H1 (cell line): Measurements from ENCODE around the gene NEURL1B. TPM values are rescaled to one million over a fixed set of nuclear protein-coding genes. Genes with fewer than 3 reads are reported as not detected.

Experiments
- CTCF ChIA-PET: fragments of 300-600 bp; sonication (Branson Sonifier 250); formaldehyde crosslinking; loops from one replicate; lab custom pipeline; 2021; ENCODE audit not compliant: partially characterized antibody; lab: Charles Lee
- POLR2A ChIA-PET: fragments of 300-600 bp; sonication (Branson Sonifier 250); formaldehyde crosslinking; loops from one replicate; lab custom pipeline; 2021; ENCODE audit warnings: inconsistent platforms; ENCODE audit not compliant: partially characterized antibody; lab: Charles Lee
- DNase-seq, 2 experiments: peaks; one replicate each; pipeline versions ENCODE4 v3.0.0 to v3.0.0-alpha.2; 2010 to 2022; ENCODE audit warnings: low spot score in 2 of 2, low read depth in 1 of 2, mixed read lengths in 1 of 2
- FAIRE-seq: peaks from 2 replicates; lab custom pipeline; 2011; peaks lifted over from hg19 to GRCh38; lab: Jason Lieb, UNC
- H2AFZ ChIP-seq: 2 replicates; pipeline ENCODE4 v1.8.1; 2012; ENCODE audit warnings: low read length, inconsistent platforms
- H2AK5ac ChIP-seq: 2 replicates; pipeline ENCODE4 v1.6.1; 2013; ENCODE audit warnings: low read depth, low read length
- H2BK120ac ChIP-seq: replicated peaks from 2 replicates; pipeline ENCODE3; 2013; ENCODE audit warnings: low read depth, low read length, inconsistent platforms
- H2BK12ac ChIP-seq: 2 replicates; pipeline ENCODE4 v1.6.1; 2013; ENCODE audit warnings: low read depth, low read length
- H2BK15ac ChIP-seq: 2 replicates; pipeline ENCODE4 v1.6.1; 2013; ENCODE audit warnings: low read length
- H2BK20ac ChIP-seq: 2 replicates; pipeline ENCODE4 v1.6.1; 2013; ENCODE audit warnings: low read length
- H2BK5ac ChIP-seq: 2 replicates; pipeline ENCODE4 v1.6.1; 2013; ENCODE audit warnings: low read depth, low read length
- H3K14ac ChIP-seq: 2 replicates; pipeline ENCODE4 v1.6.1; 2013; ENCODE audit warnings: inconsistent platforms; ENCODE audit not compliant: insufficient read length
- H3K18ac ChIP-seq: 2 replicates; pipeline ENCODE4 v1.6.1; 2013; ENCODE audit warnings: low read length; ENCODE audit errors: extremely low read depth
- H3K23ac ChIP-seq: 2 replicates; pipeline ENCODE4 v1.6.1; 2013; ENCODE audit warnings: inconsistent platforms; ENCODE audit not compliant: insufficient read length
- H3K23me2 ChIP-seq: 2 replicates; pipeline ENCODE4 v1.6.1; 2013; ENCODE audit warnings: low read depth, low read length
- H3K27ac ChIP-seq: 2 replicates; pipeline ENCODE4 v1.6.1; 2011; ENCODE audit warnings: low read depth, low read length, inconsistent platforms
- H3K27me3 ChIP-seq, 4 experiments: replicated peaks in 1 of 4; 1 replicate in 1 of 4; 2 replicates in 3 of 4; pipeline versions ENCODE4 v1.6.1 to v1.8.1; 2011 to 2013; ENCODE audit warnings: low read length in 3 of 4, mild to moderate bottlenecking in 3 of 4, inconsistent platforms in 2 of 4, mixed read lengths in 2 of 4, moderate library complexity in 1 of 4; ENCODE audit not compliant: control insufficient read depth in 3 of 4, insufficient read depth in 3 of 4; ENCODE audit errors: extremely low read depth in 1 of 4
- H3K36me3 ChIP-seq, 4 experiments: 2 replicates each; pipeline versions ENCODE4 v1.6.1 to v1.8.1; 2011 to 2013; ENCODE audit warnings: mild to moderate bottlenecking in 4 of 4, low read length in 3 of 4, moderate library complexity in 2 of 4, control low read depth in 1 of 4, inconsistent platforms in 1 of 4; ENCODE audit not compliant: insufficient read depth in 4 of 4, control insufficient read depth in 2 of 4
- H3K4ac ChIP-seq: replicated peaks from 2 replicates; pipeline ENCODE3; 2013; ENCODE audit warnings: low read length, low read depth, mixed read lengths, inconsistent platforms; ENCODE audit not compliant: insufficient read length
- H3K4me1 ChIP-seq, 4 experiments: replicated peaks in 1 of 4; 1 replicate in 1 of 4; 2 replicates in 3 of 4; pipeline versions ENCODE4 v1.6.1 to v1.8.1; 2011 to 2013; ENCODE audit warnings: low read length in 3 of 4, inconsistent platforms in 2 of 4, mixed read lengths in 1 of 4; ENCODE audit not compliant: insufficient read depth in 4 of 4, control insufficient read depth in 3 of 4
- H3K4me2 ChIP-seq, 2 experiments: 2 replicates each; pipeline versions ENCODE4 v1.6.1 to v1.8.1; 2011 to 2013; ENCODE audit warnings: low read depth in 2 of 2, low read length in 2 of 2, control low read depth in 1 of 2, inconsistent platforms in 1 of 2, mild to moderate bottlenecking in 1 of 2; ENCODE audit not compliant: insufficient read depth in 1 of 2
- H3K4me3 ChIP-seq, 4 experiments: fragments of 200-600, 300-600 bp in 1 of 4; sonication (generic), shearing (Covaris generic), sonication (Bioruptor Twin) in 1 of 4; 2 replicates each; pipeline versions ENCODE4 v1.5.1 to v1.8.1; 2011 to 2016; ENCODE audit warnings: low read length in 4 of 4, low read depth in 3 of 4, control low read depth in 2 of 4, inconsistent platforms in 2 of 4, mild to moderate bottlenecking in 2 of 4, mixed read lengths in 1 of 4, moderate library complexity in 1 of 4; ENCODE audit not compliant: insufficient read depth in 2 of 4; ENCODE audit errors: extremely low read depth in 1 of 4
- H3K56ac ChIP-seq: replicated peaks from 2 replicates; pipeline ENCODE3; 2013; ENCODE audit warnings: low read depth, mild to moderate bottlenecking, mixed read lengths, low read length, inconsistent platforms; ENCODE audit not compliant: insufficient read length
- H3K79me1 ChIP-seq: 2 replicates; pipeline ENCODE4 v1.6.1; 2013; ENCODE audit warnings: low read depth, low read length, control low read depth
- H3K79me2 ChIP-seq, 2 experiments: 2 replicates each; pipeline versions ENCODE4 v1.6.1 to v1.8.1; 2012 to 2013; ENCODE audit warnings: low read length in 2 of 2, mild to moderate bottlenecking in 2 of 2, inconsistent platforms in 1 of 2; ENCODE audit not compliant: insufficient read depth in 2 of 2, control insufficient read depth in 1 of 2
- H3K9ac ChIP-seq, 4 experiments: replicated peaks in 1 of 4; 1 replicate in 1 of 4; 2 replicates in 3 of 4; pipeline versions ENCODE4 v1.6.1 to v1.8.1; 2011 to 2013; ENCODE audit warnings: low read depth in 3 of 4, low read length in 3 of 4, control low read depth in 2 of 4, mild to moderate bottlenecking in 2 of 4, moderate library complexity in 2 of 4, inconsistent platforms in 1 of 4; ENCODE audit errors: extremely low read depth in 1 of 4
- H3K9me3 ChIP-seq, 2 experiments: 2 replicates each; pipeline versions ENCODE4 v1.6.1 to v1.8.1; 2012 to 2013; ENCODE audit warnings: mild to moderate bottlenecking in 2 of 2, moderate library complexity in 2 of 2, control low read depth in 1 of 2, inconsistent platforms in 1 of 2, low read depth in 1 of 2, low read length in 1 of 2, mixed read lengths in 1 of 2; ENCODE audit not compliant: insufficient read depth in 2 of 2
- H4K20me1 ChIP-seq, 2 experiments: replicated peaks in 1 of 2; 2 replicates each; pipeline versions ENCODE3 to v1.8.1; 2011 to 2013; ENCODE audit warnings: inconsistent platforms in 2 of 2, low read length in 2 of 2, mild to moderate bottlenecking in 1 of 2; ENCODE audit not compliant: insufficient read depth in 2 of 2, control insufficient read depth in 1 of 2
- H4K5ac ChIP-seq: 2 replicates; pipeline ENCODE4 v1.6.1; 2013; ENCODE audit warnings: low read length, low read depth, mixed read lengths, inconsistent platforms; ENCODE audit not compliant: insufficient read length
- H4K8ac ChIP-seq: 2 replicates; pipeline ENCODE4 v1.8.0; 2013; ENCODE audit warnings: mild to moderate bottlenecking, moderate library complexity, low read length, inconsistent platforms; ENCODE audit not compliant: insufficient read depth; ENCODE audit errors: extremely low read depth
- H4K91ac ChIP-seq: replicated peaks from 2 replicates; pipeline ENCODE3; 2013; ENCODE audit warnings: low read length, mixed read lengths, inconsistent platforms; ENCODE audit not compliant: insufficient read length
- BRCA1 ChIP-seq: IDR thresholded peaks from 2 replicates; pipeline ENCODE4 v1.6.1; 2012; ENCODE audit warnings: low read depth, low read length, improper control_type of control experiment
- CBX8 ChIP-seq: fragments of 300-800, 300-1000 bp; sonication (generic); IDR thresholded peaks from 2 replicates; pipeline ENCODE4 v1.7.1; 2016; ENCODE audit warnings: low read depth, low read length, borderline replicate concordance
- EGR1 ChIP-seq: IDR thresholded peaks from 2 replicates; pipeline ENCODE4 v1.6.1; 2011; ENCODE audit warnings: low read depth, low read length, borderline replicate concordance
- GABPA ChIP-seq: IDR thresholded peaks from 2 replicates; pipeline ENCODE4 v1.6.1; 2011; ENCODE audit warnings: mild to moderate bottlenecking, low read length, moderate library complexity, borderline replicate concordance; ENCODE audit not compliant: insufficient read depth
- JUN ChIP-seq: IDR thresholded peaks from 2 replicates; pipeline ENCODE4 v1.6.1; 2011; ENCODE audit warnings: low read depth, mild to moderate bottlenecking, improper control_type of control experiment, low read length
- KDM1A ChIP-seq: fragments of 200-600, 300-600 bp; sonication (generic); IDR thresholded peaks from 2 replicates; pipeline ENCODE4 v1.7.1; 2016; ENCODE audit warnings: mild to moderate bottlenecking, low read length, borderline replicate concordance
- KDM5A ChIP-seq: fragments of 200-600 bp; IDR thresholded peaks from 2 replicates; pipeline ENCODE4 v1.7.1; 2012; ENCODE audit warnings: mild to moderate bottlenecking, low read length, inconsistent platforms, mixed read lengths
- MAFK ChIP-seq: IDR thresholded peaks from 2 replicates; pipeline ENCODE4 v1.6.1; 2012; ENCODE audit warnings: low read depth, mild to moderate bottlenecking, improper control_type of control experiment, low read length
- RAD21 ChIP-seq, 2 experiments: IDR thresholded peaks in 1 of 2; conservative IDR thresholded peaks in 1 of 2; 2 replicates each; pipeline ENCODE4 v1.6.1; 2011; ENCODE audit warnings: low read depth in 2 of 2, low read length in 2 of 2, improper control_type of control experiment in 1 of 2, inconsistent platforms in 1 of 2, mild to moderate bottlenecking in 1 of 2, moderate library complexity in 1 of 2
- RBBP5 ChIP-seq: IDR thresholded peaks from 2 replicates; pipeline ENCODE4 v1.7.1; 2012; ENCODE audit warnings: low read depth, mild to moderate bottlenecking, inconsistent platforms, low read length, moderate library complexity, borderline replicate concordance
- SP2 ChIP-seq: IDR thresholded peaks from 2 replicates; pipeline ENCODE4 v1.6.1; 2012; ENCODE audit warnings: mild to moderate bottlenecking, low read length, inconsistent platforms
- WGBS, 2 experiments: shearing (Covaris generic) in 1 of 2; methylation state at CpG; one replicate each; pipeline versions ENCODE4 v1.1.6 to v1.1.7; 2013 to 2015; ENCODE audit warnings: low lambda C conversion rate in 2 of 2, mixed read lengths in 2 of 2, inconsistent platforms in 1 of 2, low coverage in 1 of 2, missing lambda C conversion rate in 1 of 2; ENCODE audit not compliant: insufficient replicate concordance in 2 of 2, insufficient coverage in 1 of 2, insufficient read length in 1 of 2; ENCODE audit errors: extremely low coverage in 1 of 2, missing lambda C conversion rate in 1 of 2; 5-methylcytosine and 5-hydroxymethylcytosine counted together
- polyA plus RNA-seq, 7 experiments: library from polyadenylated mRNA; depleted of rRNA in 3 of 7; stranded (reverse) in 5 of 7; unstranded in 2 of 7; fragments of >200 nt in 5 of 7; fragments of 200-250 nt in 2 of 7; gene quantifications; 1 replicate in 5 of 7; 2 replicates in 1 of 7; 4 replicates in 1 of 7; pipeline versions ENCODE4 v1.2.1 to v1.2.3, GENCODE V29; 2011 to 2013; ENCODE audit warnings: missing spikeins in 2 of 7, mixed read lengths in 2 of 7
- total RNA-seq: library from RNA; stranded (reverse); fragmentation: NEBNext Ultra II Directional; extraction: Animal tissue kit (Norgen Biotek cat#: 25700); gene quantifications from 2 replicates; pipeline ENCODE4 v1.2.1, GENCODE V29; 2021

Gene NEURL1B
- total and polyA plus RNA-seq, 2 of the 8 experiments (the other 6 are each of a cell fraction or from before 2014, with no cell fraction given): 3.3 to 6.1 TPM

DNA sequence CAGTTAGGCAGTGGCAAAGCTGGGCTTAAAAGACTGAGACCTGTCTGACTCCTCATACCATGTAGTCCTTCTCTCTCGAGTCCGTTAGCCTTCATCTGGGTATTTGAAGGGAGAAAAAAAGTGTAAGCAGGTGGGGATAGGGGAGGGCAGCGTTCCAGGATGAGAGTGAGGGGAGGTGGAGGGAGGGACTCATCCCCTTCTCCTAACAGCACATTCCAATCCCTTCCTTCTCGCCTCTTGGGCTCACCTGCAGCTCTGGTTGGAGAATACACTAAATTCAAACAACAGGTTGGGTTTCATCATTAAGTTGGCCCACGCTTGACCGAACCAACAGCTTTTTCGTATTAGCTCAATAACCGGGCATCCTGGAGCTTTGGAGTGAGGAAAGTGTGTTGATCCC lies 3.6 kb downstream of the NEURL1B start:
- POLR2A ChIA-PET: interaction anchor here (1.2 kb wide), 1 partner anchor 15 kb away, joined by 3 read pairs; no protein-coding TSS in a partner anchor

More for the DNA sequence above, 3.6 kb downstream of the NEURL1B start:
- Histone ChIP-seq H4K20me1 (peaks cover 0 to 8% of the 10 kb centered on the region in 2 experiments), H3K14ac (no peak overlapping the region), H2BK20ac (no peak overlapping the region), H4K5ac (no peak overlapping the region), H3K18ac (no peak overlapping the region), H3K36me3 (no peaks in the 10 kb centered on the region), H3K4me1 (peaks cover 5 to 34% (median 8%) of the 10 kb centered on the region in 4 experiments; a peak in 6 of 7 replicates), H2BK12ac (no peak overlapping the region), H4K91ac (no peak overlapping the region), H3K4me3 (no peak overlapping the region), H2BK5ac (no peak overlapping the region), H2AFZ (no peak overlapping the region), H3K27ac (no peak overlapping the region), H3K23ac (no peak overlapping the region), H3K56ac (no peak overlapping the region), H3K23me2 (peaks cover 7% of the 10 kb centered on the region; the same call in 1 of the 2 replicates), H2BK120ac (no peak overlapping the region), H3K4ac (peak overlapping the region; percentile 13), H3K79me2 (no peaks in the 10 kb centered on the region), H2AK5ac (no peak overlapping the region)
- CTCF ChIA-PET: interaction anchor here (1.0 to 12.3 kb wide), 6 partner anchors 22 to 165 kb away, joined by 3 to 164 read pairs (median 18); no protein-coding TSS in a partner anchor
- 83% methylated on average over 7 of the region's 8 CpGs; no CpG with 5 or more reads in 1 of the 2 experiments for WGBS, 2 experiments
- no peak for FAIRE-seq
- no peak for TF ChIP-seq KDM1A
- TF ChIP-seq BRCA1: no peak
- TF ChIP-seq RBBP5: no peak
- no peak for TF ChIP-seq CBX8
- TF ChIP-seq SP2: no peak
- no peak for TF ChIP-seq KDM5A
- TF ChIP-seq RAD21 (IDR thresholded peaks at IDR 0.05 in 1 of 2, conservative IDR thresholded peaks at IDR 0.05 in 1 of 2; ENCODE audit: low read depth in 2 of 2, low read length in 2 of 2): no peak
- TF ChIP-seq EGR1: no peak
- no peak for TF ChIP-seq GABPA
- TF ChIP-seq MAFK: no peak
- TF ChIP-seq JUN: no peak
- TF ChIP-seq, all 59 proteins: peak for 0
- H3K27me3 ChIP-seq: peaks cover 0 to 24% (median 15%) of the 10 kb centered on the region in 4 experiments; a peak in 6 of 7 replicates
- no peak overlapping the region for H3K4me2 ChIP-seq
- no peak overlapping the region for H2BK15ac ChIP-seq
- no peak overlapping the region for H3K9ac ChIP-seq
- no peak overlapping the region for H4K8ac ChIP-seq
- DNase-seq: no peak
- H3K79me1 ChIP-seq: no peaks in the 10 kb centered on the region
- H3K9me3 ChIP-seq: no peaks in the 10 kb centered on the region
